Mucosa of stomach (tissue), 1 donor: ENCODE results near the gene GAS2.

Source experiments
- H3K27me3 ChIP-seq: one replicate; pipeline ENCODE4 v1.7.0; 2013; ENCODE audit warnings: mild to moderate bottlenecking, low read length; ENCODE audit not compliant: control insufficient read depth, insufficient read depth
- H3K36me3 ChIP-seq: one replicate; pipeline ENCODE4 v1.7.0; 2013; ENCODE audit warnings: low read length; ENCODE audit not compliant: control insufficient read depth, insufficient read depth
- H3K4me1 ChIP-seq: one replicate; pipeline ENCODE4 v1.7.0; 2013; ENCODE audit warnings: mild to moderate bottlenecking, low read length; ENCODE audit not compliant: control insufficient read depth, insufficient read depth
- H3K4me3 ChIP-seq: one replicate; pipeline ENCODE4 v1.7.0; 2013; ENCODE audit warnings: low read length
- H3K9ac ChIP-seq: one replicate; pipeline ENCODE4 v1.7.0; 2013; ENCODE audit warnings: mild to moderate bottlenecking, low read length, moderate library complexity
- H3K9me3 ChIP-seq: one replicate; pipeline ENCODE4 v1.7.0; 2013; ENCODE audit warnings: mild to moderate bottlenecking, low read length, moderate library complexity; ENCODE audit not compliant: control insufficient read depth
- donor health status: Pancreatic carcinoma.

The GAS2 gene

GRCh38 chr11:22779850-22780249 is 113.4 kb downstream of the GAS2 start:
- H3K9ac ChIP-seq: no peak overlapping the region
- H3K4me3 ChIP-seq: no peak overlapping the region
- peaks cover 2% of the 10 kb centered on the region for H3K4me1 ChIP-seq
- no peaks in the 10 kb centered on the region for H3K27me3 ChIP-seq
- H3K36me3 ChIP-seq: no peaks in the 10 kb centered on the region
- H3K9me3 ChIP-seq: no peaks in the 10 kb centered on the region

- H3K9ac ChIP-seq: no peak overlapping the region
- no peaks in the 10 kb centered on the region for H3K36me3 ChIP-seq
- no peaks in the 10 kb centered on the region for H3K9me3 ChIP-seq
- H3K4me1 ChIP-seq: no peaks in the 10 kb centered on the region
- no peaks in the 10 kb centered on the region for H3K27me3 ChIP-seq
- no peak overlapping the region for H3K4me3 ChIP-seq
Measured at GRCh38 chr11:22780952-22781593, 114.7 kb downstream of the GAS2 start.

- H3K9ac ChIP-seq: no peak overlapping the region
- no peaks in the 10 kb centered on the region for H3K36me3 ChIP-seq
- H3K4me1 ChIP-seq: no peaks in the 10 kb centered on the region
- no peak overlapping the region for H3K4me3 ChIP-seq
- H3K27me3 ChIP-seq: no peaks in the 10 kb centered on the region
- no peaks in the 10 kb centered on the region for H3K9me3 ChIP-seq
Measured at GRCh38 chr11:22785251-22785650, 118.8 kb downstream of the GAS2 start.

GRCh38 chr11:22786475-22786874 is 120.1 kb downstream of the GAS2 start:
- H3K27me3 ChIP-seq: no peaks in the 10 kb centered on the region

GRCh38 chr11:22787055-22787454 is 120.6 kb downstream of the GAS2 start:
- Histone ChIP-seq H3K27me3 (no peaks in the 10 kb centered on the region), H3K9me3 (no peaks in the 10 kb centered on the region), H3K4me1 (no peaks in the 10 kb centered on the region), H3K36me3 (no peaks in the 10 kb centered on the region), H3K9ac (no peak overlapping the region), H3K4me3 (no peak overlapping the region)

More at GRCh38 chr11:22786475-22786874, 120.1 kb downstream of the GAS2 start:
- H3K9me3 ChIP-seq: no peaks in the 10 kb centered on the region
- H3K4me1 ChIP-seq: no peaks in the 10 kb centered on the region
- no peaks in the 10 kb centered on the region for H3K36me3 ChIP-seq
- H3K4me3 ChIP-seq: no peak overlapping the region
- no peak overlapping the region for H3K9ac ChIP-seq

- Histone ChIP-seq H3K27me3 (no peaks in the 10 kb centered on the region), H3K9ac (no peak overlapping the region), H3K9me3 (no peaks in the 10 kb centered on the region), H3K4me3 (no peak overlapping the region), H3K36me3 (no peaks in the 10 kb centered on the region), H3K4me1 (no peaks in the 10 kb centered on the region)
Measured at GRCh38 chr11:22787551-22788162, 121.2 kb downstream of the GAS2 start.

GRCh38 chr11:22792497-22792896 is 126.1 kb downstream of the GAS2 start:
- Histone ChIP-seq H3K36me3 (no peaks in the 10 kb centered on the region), H3K9me3 (no peaks in the 10 kb centered on the region), H3K4me3 (no peak overlapping the region), H3K9ac (no peak overlapping the region), H3K4me1 (no peaks in the 10 kb centered on the region), H3K27me3 (no peaks in the 10 kb centered on the region)

GRCh38 chr11:22795914-22796313 is 129.5 kb downstream of the GAS2 start:
- H3K4me1 ChIP-seq: no peaks in the 10 kb centered on the region
- H3K27me3 ChIP-seq: no peaks in the 10 kb centered on the region
- no peaks in the 10 kb centered on the region for H3K9me3 ChIP-seq
- H3K4me3 ChIP-seq: no peak overlapping the region
- H3K9ac ChIP-seq: no peak overlapping the region
- no peaks in the 10 kb centered on the region for H3K36me3 ChIP-seq

- Histone ChIP-seq H3K9me3 (no peaks in the 10 kb centered on the region), H3K4me1 (no peaks in the 10 kb centered on the region), H3K27me3 (no peaks in the 10 kb centered on the region), H3K36me3 (no peaks in the 10 kb centered on the region), H3K4me3 (no peak overlapping the region), H3K9ac (no peak overlapping the region)
Measured at GRCh38 chr11:22797047-22797446, 130.6 kb downstream of the GAS2 start.

GRCh38 chr11:22798901-22799300 is 132.5 kb downstream of the GAS2 start:
- H3K27me3 ChIP-seq: no peaks in the 10 kb centered on the region
- no peaks in the 10 kb centered on the region for H3K4me1 ChIP-seq
- H3K9me3 ChIP-seq: no peaks in the 10 kb centered on the region

GRCh38 chr11:22800482-22800881 is 134.1 kb downstream of the GAS2 start:
- Histone ChIP-seq H3K36me3 (no peaks in the 10 kb centered on the region), H3K4me1 (no peaks in the 10 kb centered on the region), H3K9me3 (no peaks in the 10 kb centered on the region), H3K27me3 (no peaks in the 10 kb centered on the region), H3K4me3 (no peak overlapping the region), H3K9ac (no peak overlapping the region)

More at GRCh38 chr11:22798901-22799300, 132.5 kb downstream of the GAS2 start:
- Histone ChIP-seq H3K4me3 (no peak overlapping the region), H3K9ac (no peak overlapping the region), H3K36me3 (no peaks in the 10 kb centered on the region)

GRCh38 chr11:22802861-22803260 is 136.4 kb downstream of the GAS2 start:
- Histone ChIP-seq H3K9me3 (no peaks in the 10 kb centered on the region), H3K9ac (no peak overlapping the region), H3K4me3 (no peak overlapping the region), H3K36me3 (no peaks in the 10 kb centered on the region), H3K27me3 (no peaks in the 10 kb centered on the region), H3K4me1 (peaks cover 11% of the 10 kb centered on the region)
